CD4-positive, CD25-positive, alpha-beta regulatory T cell (primary cell): ENCODE data around the gene PDLIM3. TPM values are rescaled to one million over a fixed set of nuclear protein-coding genes. Genes with fewer than 3 reads are reported as not detected.

Experiments used
- ATAC-seq, 2 donors: fragments of 150-1000 bp; cut with Tn5 transposase; one replicate each; pipeline ENCODE4 v1.10.0; 2021; ENCODE audit warnings: low read depth in 2 of 2, moderate number of reproducible peaks in 2 of 2, moderate library complexity in 1 of 2
- DNase-seq, 3 donors: peaks; one replicate each; pipeline versions ENCODE4 v3.0.0 to v3.0.0-alpha.2; 2012 to 2022; ENCODE audit warnings: mixed read lengths in 1 of 3
- H3K27ac ChIP-seq: one replicate; pipeline ENCODE4 v1.7.0; 2013; ENCODE audit warnings: mild to moderate bottlenecking, low read length; ENCODE audit not compliant: insufficient read depth, poor library complexity, severe bottlenecking
- H3K27me3 ChIP-seq: one replicate; pipeline ENCODE4 v1.7.0; 2013; ENCODE audit warnings: low read length; ENCODE audit not compliant: control insufficient read depth, insufficient read depth
- H3K36me3 ChIP-seq: one replicate; pipeline ENCODE4 v1.7.0; 2013; ENCODE audit warnings: mild to moderate bottlenecking, low read length, moderate library complexity; ENCODE audit not compliant: control insufficient read depth, insufficient read depth
- H3K4me1 ChIP-seq: 2 replicates; pipeline ENCODE4 v1.7.0; 2013; ENCODE audit warnings: mild to moderate bottlenecking, low read length; ENCODE audit not compliant: insufficient read depth, control insufficient read depth, poor library complexity, severe bottlenecking
- H3K4me3 ChIP-seq: one replicate; pipeline ENCODE4 v1.7.0; 2013; ENCODE audit warnings: low read depth, mild to moderate bottlenecking, low read length, moderate library complexity
- H3K9me3 ChIP-seq, 2 experiments: 1 replicate in 1 of 2; 2 replicates in 1 of 2; pipeline ENCODE4 v1.7.0; 2013; ENCODE audit warnings: low read length in 2 of 2, mild to moderate bottlenecking in 1 of 2, moderate library complexity in 1 of 2; ENCODE audit not compliant: control insufficient read depth in 2 of 2
- H3K27ac Mint-ChIP-seq, 3 donors: one replicate each; pipeline ENCODE4 v1.8.0; 2020 to 2022; ENCODE audit warnings: mild to moderate bottlenecking in 3 of 3, mixed read lengths in 3 of 3, moderate library complexity in 2 of 3
- H3K27me3 Mint-ChIP-seq: one replicate; pipeline ENCODE4 v1.8.0; 2022; ENCODE audit warnings: mild to moderate bottlenecking, mixed read lengths
- H3K36me3 Mint-ChIP-seq: one replicate; pipeline ENCODE4 v1.8.0; 2020; ENCODE audit warnings: mixed read lengths
- H3K4me1 Mint-ChIP-seq, 4 donors: one replicate each; pipeline ENCODE4 v1.8.0; 2020 to 2022; ENCODE audit warnings: mixed read lengths in 4 of 4, mild to moderate bottlenecking in 1 of 4
- H3K4me3 Mint-ChIP-seq, 4 donors: one replicate each; pipeline ENCODE4 v1.8.0; 2020 to 2022; ENCODE audit warnings: mild to moderate bottlenecking in 4 of 4, mixed read lengths in 4 of 4, moderate library complexity in 3 of 4
- H3K9me3 Mint-ChIP-seq, 7 donors: one replicate each; pipeline ENCODE4 v1.8.0; 2020 to 2022; ENCODE audit warnings: mixed read lengths in 7 of 7, mild to moderate bottlenecking in 3 of 7, moderate library complexity in 2 of 7
- polyA plus RNA-seq, 4 donors: library from polyadenylated mRNA; unstranded; fragments of 300-500 nt; fragmentation: Illumina TruSeq; gene quantifications; one replicate each; pipeline ENCODE4 v1.2.3, GENCODE V29; 2021
- total RNA-seq: library from RNA; stranded (reverse); gene quantifications from one replicate; pipeline ENCODE4 v1.2.3, GENCODE V29; 2022

PDLIM3 gene
- total and polyA plus RNA-seq, 5 donors from 2014 or later: not detected

DNA sequence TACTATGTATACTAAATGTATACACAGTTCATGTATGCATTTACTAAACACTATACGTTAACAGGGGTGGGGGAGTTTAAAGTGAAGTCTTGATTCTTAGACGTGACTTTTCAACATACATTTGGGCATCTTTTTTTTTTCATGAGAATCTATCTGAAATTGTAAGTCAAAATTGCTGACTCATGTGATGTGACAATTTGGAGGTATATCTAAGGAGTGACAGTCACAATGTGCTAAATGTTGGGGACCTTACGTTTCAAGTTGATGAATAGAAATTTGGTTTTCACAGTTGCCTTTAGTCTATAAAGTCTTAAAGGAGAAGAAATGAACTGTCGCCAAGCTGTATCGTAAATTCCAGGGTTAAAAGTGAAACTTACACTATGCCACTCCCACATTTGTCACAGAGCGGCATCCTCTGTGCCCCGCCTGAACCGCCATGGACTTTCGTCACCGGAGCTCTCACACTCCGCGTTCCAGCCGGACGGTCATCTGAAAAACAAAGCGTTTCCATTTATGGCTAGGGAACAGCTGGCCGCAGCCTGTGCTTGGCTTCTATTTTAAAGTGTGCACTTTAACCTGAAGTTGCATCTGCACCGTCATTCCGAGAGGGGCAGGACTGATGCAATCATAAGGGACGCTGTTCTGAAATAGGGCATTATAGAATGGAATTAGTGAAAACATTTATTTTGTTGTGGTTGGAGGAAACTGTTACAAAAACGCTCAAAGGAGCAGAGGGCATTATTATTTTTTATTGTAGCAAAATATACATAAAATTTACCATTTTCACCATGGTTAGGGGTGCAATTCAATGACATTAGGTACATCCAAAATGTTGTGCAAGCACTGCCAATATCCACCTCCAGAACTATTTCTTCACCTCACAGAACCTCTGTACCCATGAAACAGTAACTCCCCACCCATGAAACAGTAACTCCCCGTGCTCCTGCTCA lies 30.9 kb downstream of the PDLIM3 start:
- Mint-ChIP-seq H3K27ac (no peak overlapping the region), H3K4me1 (no peaks in the 10 kb centered on the region), H3K9me3 (peaks cover 0 to 8% (median 0%) of the 10 kb centered on the region in 7 donors), H3K27me3 (peaks cover 26% of the 10 kb centered on the region), H3K36me3 (no peaks in the 10 kb centered on the region), H3K4me3 (no peak overlapping the region)
- Histone ChIP-seq H3K9me3 (no peaks in the 10 kb centered on the region), H3K4me3 (no peak overlapping the region), H3K27me3 (no peaks in the 10 kb centered on the region), H3K36me3 (no peaks in the 10 kb centered on the region), H3K27ac (no peak overlapping the region), H3K4me1 (no peaks in the 10 kb centered on the region)
- ATAC-seq: no peak
- no peak for DNase-seq

GRCh38 chr4:185502386-185502785 lies 32.9 kb downstream of the PDLIM3 start:
- peaks cover 16% of the 10 kb centered on the region for H3K27me3 Mint-ChIP-seq
- DNase-seq (no peak), ATAC-seq (no peak)
- H3K36me3 ChIP-seq: no peaks in the 10 kb centered on the region
- H3K27ac ChIP-seq: no peak overlapping the region
- H3K4me3 Mint-ChIP-seq: no peak overlapping the region
- H3K27ac Mint-ChIP-seq: no peak overlapping the region
- no peaks in the 10 kb centered on the region for H3K4me1 Mint-ChIP-seq
- no peaks in the 10 kb centered on the region for H3K27me3 ChIP-seq
- no peaks in the 10 kb centered on the region for H3K9me3 ChIP-seq
- no peak overlapping the region for H3K4me3 ChIP-seq
- no peaks in the 10 kb centered on the region for H3K4me1 ChIP-seq
- no peaks in the 10 kb centered on the region for H3K36me3 Mint-ChIP-seq
- H3K9me3 Mint-ChIP-seq: peaks cover 0 to 8% (median 0%) of the 10 kb centered on the region in 7 donors

DNA sequence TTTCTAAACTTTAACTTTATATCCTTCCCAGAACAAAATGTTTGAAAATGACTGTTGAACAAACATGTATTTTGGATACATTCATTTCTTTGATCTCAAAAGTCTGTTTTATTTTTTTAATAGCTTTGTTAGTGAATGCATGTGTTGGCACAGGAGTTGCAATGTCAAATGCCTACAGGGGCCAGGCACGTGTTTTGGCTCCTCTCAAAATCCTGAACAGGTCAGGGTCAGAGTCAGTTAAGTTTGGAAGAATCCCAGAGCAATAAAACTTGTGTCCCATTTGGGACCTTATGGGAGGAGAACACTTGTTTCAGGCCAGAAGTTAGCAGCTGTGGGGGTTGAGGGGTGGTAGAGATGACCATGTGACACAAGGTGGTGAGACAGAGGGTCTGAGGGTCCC lies 34.7 kb downstream of the PDLIM3 start:
- no peak overlapping the region for H3K27ac Mint-ChIP-seq
- Histone ChIP-seq H3K4me1 (no peaks in the 10 kb centered on the region), H3K36me3 (no peaks in the 10 kb centered on the region), H3K27me3 (no peaks in the 10 kb centered on the region), H3K9me3 (no peaks in the 10 kb centered on the region), H3K27ac (no peak overlapping the region), H3K4me3 (no peak overlapping the region)
- H3K9me3 Mint-ChIP-seq: peaks cover 0 to 8% (median 0%) of the 10 kb centered on the region in 7 donors
- no peak overlapping the region for H3K4me3 Mint-ChIP-seq
- no peaks in the 10 kb centered on the region for H3K36me3 Mint-ChIP-seq
- DNase-seq (no peak), ATAC-seq (no peak)
- H3K4me1 Mint-ChIP-seq: no peaks in the 10 kb centered on the region
- peaks cover 8% of the 10 kb centered on the region for H3K27me3 Mint-ChIP-seq

DNA sequence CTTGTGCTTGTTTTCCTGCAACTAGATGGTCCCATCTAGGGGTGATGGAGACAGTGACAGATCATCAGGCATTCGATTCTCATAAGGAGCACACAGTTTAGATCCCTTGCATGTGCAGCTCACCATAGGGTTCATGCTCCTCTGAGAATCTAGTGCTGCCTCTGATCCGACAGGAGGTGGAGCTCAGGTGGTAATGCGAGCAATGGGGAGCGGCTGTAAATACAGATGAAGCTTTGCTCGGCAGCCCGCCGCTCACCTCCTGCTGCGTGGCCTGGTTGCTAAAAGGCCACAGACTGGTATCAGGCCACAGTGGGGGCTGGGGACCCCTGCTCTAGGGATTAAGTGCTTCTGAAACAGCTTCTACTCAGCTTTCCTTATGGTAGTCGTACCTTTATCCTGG lies 35.3 kb downstream of the PDLIM3 start:
- H3K4me1 ChIP-seq: no peaks in the 10 kb centered on the region
- ATAC-seq (no peak), DNase-seq (no peak)
- H3K4me3 Mint-ChIP-seq: no peak overlapping the region
- H3K27ac ChIP-seq: no peak overlapping the region
- H3K9me3 ChIP-seq: no peaks in the 10 kb centered on the region
- no peak overlapping the region for H3K27ac Mint-ChIP-seq
- no peaks in the 10 kb centered on the region for H3K36me3 Mint-ChIP-seq
- no peak overlapping the region for H3K4me3 ChIP-seq
- peaks cover 7% of the 10 kb centered on the region for H3K27me3 Mint-ChIP-seq
- H3K36me3 ChIP-seq: no peaks in the 10 kb centered on the region
- H3K4me1 Mint-ChIP-seq: no peaks in the 10 kb centered on the region
- no peaks in the 10 kb centered on the region for H3K27me3 ChIP-seq
- peaks cover 0 to 8% (median 0%) of the 10 kb centered on the region in 7 donors for H3K9me3 Mint-ChIP-seq

GRCh38 chr4:185488650-185489049 lies 46.7 kb downstream of the PDLIM3 start:
- H3K4me1 Mint-ChIP-seq: peaks cover 0 to 2% (median 0%) of the 10 kb centered on the region in 4 donors
- Histone ChIP-seq H3K4me1 (no peaks in the 10 kb centered on the region), H3K36me3 (no peaks in the 10 kb centered on the region), H3K9me3 (peaks cover 0 to 12% of the 10 kb centered on the region in 2 experiments), H3K4me3 (no peak overlapping the region), H3K27ac (no peak overlapping the region), H3K27me3 (peaks cover 2% of the 10 kb centered on the region)
- H3K36me3 Mint-ChIP-seq: peaks cover 4% of the 10 kb centered on the region
- peaks cover 1 to 15% (median 5%) of the 10 kb centered on the region in 7 donors for H3K9me3 Mint-ChIP-seq
- no peak for ATAC-seq
- H3K27ac Mint-ChIP-seq: no peak overlapping the region
- H3K4me3 Mint-ChIP-seq: no peak overlapping the region
- DNase-seq: no peak
- peaks cover 5% of the 10 kb centered on the region for H3K27me3 Mint-ChIP-seq

DNA sequence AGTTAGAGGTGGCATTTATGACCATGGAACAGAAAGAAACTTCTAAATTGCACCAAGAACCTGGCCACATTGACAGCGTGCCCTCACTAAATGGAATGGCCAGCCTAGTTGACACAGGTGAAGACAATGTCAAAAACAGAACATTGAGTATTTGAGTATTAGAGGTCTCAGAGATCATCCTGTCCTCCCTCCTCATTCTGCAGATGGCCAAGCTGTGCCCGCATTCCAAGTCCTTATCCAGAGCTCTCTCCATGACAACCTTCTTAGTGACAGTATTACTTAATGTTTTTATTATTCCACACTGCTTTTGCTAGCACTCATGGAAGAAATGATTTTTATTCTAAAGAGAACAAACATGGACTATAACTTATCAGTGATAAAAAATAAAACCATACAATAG lies 53.9 kb downstream of the PDLIM3 start:
- Histone ChIP-seq H3K36me3 (no peaks in the 10 kb centered on the region), H3K9me3 (no peaks in the 10 kb centered on the region), H3K27ac (no peak overlapping the region), H3K27me3 (peaks cover 17% of the 10 kb centered on the region), H3K4me3 (no peak overlapping the region), H3K4me1 (no peaks in the 10 kb centered on the region)
- DNase-seq (no peak), ATAC-seq (no peak)
- Mint-ChIP-seq H3K9me3 (peaks cover 0 to 4% (median 0%) of the 10 kb centered on the region in 7 donors), H3K4me1 (no peaks in the 10 kb centered on the region), H3K27me3 (peaks cover 40% of the 10 kb centered on the region), H3K27ac (no peak overlapping the region), H3K4me3 (no peak overlapping the region), H3K36me3 (no peaks in the 10 kb centered on the region)

- Mint-ChIP-seq H3K36me3 (no peaks in the 10 kb centered on the region), H3K4me3 (no peak overlapping the region), H3K9me3 (peaks cover 0 to 3% (median 0%) of the 10 kb centered on the region in 7 donors), H3K4me1 (no peaks in the 10 kb centered on the region), H3K27ac (no peak overlapping the region), H3K27me3 (peaks cover 42% of the 10 kb centered on the region)
- peaks cover 17% of the 10 kb centered on the region for H3K27me3 ChIP-seq
- H3K4me3 ChIP-seq: no peak overlapping the region
- H3K27ac ChIP-seq: no peak overlapping the region
- H3K36me3 ChIP-seq: no peaks in the 10 kb centered on the region
- H3K9me3 ChIP-seq: no peaks in the 10 kb centered on the region
- no peaks in the 10 kb centered on the region for H3K4me1 ChIP-seq
- ATAC-seq (no peak), DNase-seq (no peak)
Measured at GRCh38 chr4:185480016-185480732, 55.1 kb downstream of the PDLIM3 start.
